SK-N-MC (cell line): ENCODE results near the gene PPP1R9A.

ENCODE experiments used
- EZH2 ChIP-seq: fragments of 200-600 bp; sonication (generic); IDR thresholded peaks from one replicate; pipeline ENCODE4 v1.6.1; 2017; ENCODE audit warnings: antibody characterized with exemption
- FOXP2 ChIP-seq: optimal IDR thresholded peaks from 2 replicates; pipeline ENCODE3; 2011; ENCODE audit warnings: mild to moderate bottlenecking, moderate library complexity; ENCODE audit not compliant: insufficient read depth; ENCODE audit errors: extremely low read length, control extremely low read depth
- POLR2AphosphoS5 ChIP-seq: IDR thresholded peaks from 2 replicates; pipeline ENCODE4 v1.6.1; 2012; ENCODE audit warnings: mild to moderate bottlenecking, low read depth, low read length, borderline replicate concordance

- no peak for TF ChIP-seq EZH2
- TF ChIP-seq POLR2AphosphoS5: no peak
- no peak for TF ChIP-seq FOXP2
Observed at GRCh38 chr7:95322854-95323253, 415.5 kb downstream of the PPP1R9A start.
